Upper lobe of left lung (tissue), 4 donors: ENCODE results near the gene CDC42EP1.

ENCODE experiments used
- CTCF ChIP-seq, 6 experiments: fragments of 450-650 bp in 4 of 6; fragments of 200-600 bp in 2 of 6; sonication (generic) in 2 of 6; IDR thresholded peaks; one replicate each; pipeline ENCODE4 v1.5.1; 2016 to 2019; ENCODE audit warnings: antibody characterized with exemption in 6 of 6
- EP300 ChIP-seq, 4 donors: sonication (generic); formaldehyde crosslinking; IDR thresholded peaks; one replicate each; pipeline ENCODE4 v1.5.1; 2017; ENCODE audit warnings: antibody characterized with exemption in 4 of 4, control low read depth in 2 of 4
- POLR2A ChIP-seq, 4 donors: fragments of 450-650 bp; IDR thresholded peaks; one replicate each; pipeline ENCODE4 v1.5.1; 2016 to 2017; ENCODE audit warnings: antibody characterized with exemption in 4 of 4, mild to moderate bottlenecking in 2 of 4
- POLR2AphosphoS5 ChIP-seq, 2 donors: sonication (generic); formaldehyde crosslinking; IDR thresholded peaks; one replicate each; pipeline ENCODE4 v1.5.1; 2017; ENCODE audit warnings: antibody characterized with exemption in 2 of 2

- TF ChIP-seq POLR2A (IDR thresholded peaks at IDR 0.05) (no peak), CTCF (IDR thresholded peaks at IDR 0.05) (no peak), POLR2AphosphoS5 (IDR thresholded peaks at IDR 0.05) (no peak), EP300 (IDR thresholded peaks at IDR 0.05) (no peak)
Observed at GRCh38 chr22:37617431-37617830, 57.2 kb downstream of the CDC42EP1 start.
